Smooth muscle cell (in vitro differentiated cells): ENCODE measurements around the gene SMIM24. TPM values are rescaled to one million over a fixed set of nuclear protein-coding genes. Genes with fewer than 3 reads are reported as not detected.

Experiments used
- DNase-seq: peaks from one replicate; lab custom pipeline; 2025; ENCODE audit not compliant: unreplicated experiment; lab: John Stamatoyannopoulos, UW
- H2AFZ ChIP-seq: fragments of 200-600 bp; sonication (generic); 2 replicates; pipeline ENCODE4 v1.6.0; 2016; ENCODE audit warnings: antibody characterized with exemption, low read depth, mild to moderate bottlenecking
- H3F3A ChIP-seq: fragments of 200-600 bp; sonication (generic); 2 replicates; pipeline ENCODE4 v1.6.0; 2017; ENCODE audit warnings: antibody characterized with exemption, low read depth
- H3K27ac ChIP-seq: fragments of 200-600 bp; sonication (generic); 2 replicates; pipeline ENCODE4 v1.5.1; 2016; ENCODE audit warnings: low read depth, mild to moderate bottlenecking
- H3K27me3 ChIP-seq: fragments of 200-600 bp; sonication (generic); 2 replicates; pipeline ENCODE4 v1.6.1; 2016; ENCODE audit warnings: low read depth, mild to moderate bottlenecking
- H3K36me3 ChIP-seq: fragments of 200-600 bp; sonication (generic); 2 replicates; pipeline ENCODE4 v1.5.1; 2016; ENCODE audit warnings: low read depth
- H3K4me1 ChIP-seq: fragments of 200-600 bp; sonication (generic); 2 replicates; pipeline ENCODE4 v1.5.1; 2016; ENCODE audit warnings: low read depth
- H3K4me2 ChIP-seq: fragments of 200-600 bp; sonication (generic); 2 replicates; pipeline ENCODE4 v1.6.0; 2016; ENCODE audit warnings: mild to moderate bottlenecking
- H3K4me3 ChIP-seq: fragments of 200-600 bp; sonication (generic); 2 replicates; pipeline ENCODE4 v1.5.1; 2016; ENCODE audit warnings: mild to moderate bottlenecking
- H3K79me2 ChIP-seq: fragments of 200-600 bp; sonication (generic); 2 replicates; pipeline ENCODE4 v1.6.0; 2016; ENCODE audit warnings: low read depth, mild to moderate bottlenecking
- H3K9ac ChIP-seq: fragments of 200-600 bp; sonication (generic); 2 replicates; pipeline ENCODE4 v1.6.0; 2016; ENCODE audit warnings: low read depth
- H3K9me3 ChIP-seq: fragments of 200-600 bp; sonication (generic); replicated peaks from 2 replicates; pipeline ENCODE4 v1.5.1; 2016; ENCODE audit warnings: low read depth
- H4K20me1 ChIP-seq: fragments of 200-600 bp; sonication (generic); 2 replicates; pipeline ENCODE4 v1.6.0; 2016; ENCODE audit warnings: low read depth
- WGBS: methylation state at CpG from one replicate; pipeline ENCODE4 v1.1.7; 2016; ENCODE audit warnings: low lambda C conversion rate; 5-methylcytosine and 5-hydroxymethylcytosine counted together
- polyA plus RNA-seq: library from polyadenylated mRNA; unstranded; fragments of >200 nt; fragmentation: Nextera tagmentation; extraction: Ambion mirVana; gene quantifications from 2 replicates; pipeline ENCODE4 v1.2.1, GENCODE V29; 2016
- total RNA-seq: library from RNA; depleted of rRNA; stranded (reverse); fragments of >200 nt; gene quantifications from 2 replicates; pipeline ENCODE4 v1.2.3, GENCODE V29; 2014
- TF ChIP-seq, protein P1 (sequence below): fragments of 200-600 bp; sonication (generic); IDR thresholded peaks from 2 replicates; pipeline ENCODE4 v1.5.1; 2017; ENCODE audit warnings: borderline replicate concordance, mild to moderate bottlenecking, antibody characterized with exemption; ENCODE audit not compliant: insufficient read depth, poor library complexity, severe bottlenecking

SMIM24 gene
- total and polyA plus RNA-seq, 2 experiments from 2014 or later: 1.1 TPM; not detected in 1

DNA sequence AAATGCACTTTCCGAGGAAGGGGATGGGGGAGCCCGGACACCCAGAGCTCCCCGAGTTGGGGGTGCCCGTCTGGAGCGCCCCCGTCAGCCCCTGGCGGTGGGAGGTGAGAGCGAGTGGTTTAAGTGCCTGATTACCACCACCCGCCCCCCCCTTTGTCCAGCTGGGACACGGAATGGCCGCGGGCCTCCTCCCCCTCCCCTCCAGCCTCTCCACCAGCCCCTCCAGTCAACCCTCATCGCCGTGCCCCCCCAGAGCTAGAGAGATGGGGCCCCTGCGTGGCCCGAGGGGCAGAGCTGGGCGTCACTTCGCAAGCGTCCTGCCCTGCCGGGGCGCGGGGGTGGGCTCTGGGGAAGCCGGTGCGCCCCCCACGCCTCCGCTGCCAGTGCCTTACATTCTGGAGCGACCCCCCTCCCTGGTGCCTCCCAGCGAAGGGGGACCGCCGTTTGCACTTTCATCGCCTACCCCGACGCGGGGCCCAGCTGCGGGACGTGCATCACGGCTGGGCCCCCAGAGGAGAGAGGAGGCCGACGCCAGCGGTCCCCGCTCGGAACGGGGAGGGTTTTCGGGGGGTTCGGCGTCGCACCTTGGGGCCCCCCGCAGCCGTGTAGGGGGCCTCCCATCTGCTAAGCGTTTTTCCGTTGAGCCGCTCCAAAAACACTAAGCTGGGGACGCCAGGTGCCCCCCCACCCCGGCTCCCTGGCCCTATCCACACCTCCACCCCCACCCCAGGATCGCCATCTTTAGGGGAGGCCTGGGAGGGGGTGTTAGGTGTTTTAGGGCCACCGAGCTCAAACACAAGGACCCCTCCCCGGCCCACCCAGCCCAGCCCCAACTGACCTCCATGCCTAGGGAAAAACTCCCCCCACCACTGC is 16.4 kb downstream of the SMIM24 start:
- no peak for DNase-seq
- Histone ChIP-seq H3K79me2 (no peaks in the 10 kb centered on the region), H3K4me1 (peaks cover 18% of the 10 kb centered on the region), H3K27ac (no peak overlapping the region), H3F3A (peaks cover 8% of the 10 kb centered on the region), H2AFZ (no peak overlapping the region), H3K9me3 (no peaks in the 10 kb centered on the region), H3K4me2 (peak overlapping the region; percentile 81), H3K36me3 (no peaks in the 10 kb centered on the region), H3K4me3 (peak overlapping the region; percentile 31), H3K27me3 (no peaks in the 10 kb centered on the region), H3K9ac (peak overlapping the region; percentile 47), H4K20me1 (no peaks in the 10 kb centered on the region)
- TF ChIP-seq, protein P1, sequence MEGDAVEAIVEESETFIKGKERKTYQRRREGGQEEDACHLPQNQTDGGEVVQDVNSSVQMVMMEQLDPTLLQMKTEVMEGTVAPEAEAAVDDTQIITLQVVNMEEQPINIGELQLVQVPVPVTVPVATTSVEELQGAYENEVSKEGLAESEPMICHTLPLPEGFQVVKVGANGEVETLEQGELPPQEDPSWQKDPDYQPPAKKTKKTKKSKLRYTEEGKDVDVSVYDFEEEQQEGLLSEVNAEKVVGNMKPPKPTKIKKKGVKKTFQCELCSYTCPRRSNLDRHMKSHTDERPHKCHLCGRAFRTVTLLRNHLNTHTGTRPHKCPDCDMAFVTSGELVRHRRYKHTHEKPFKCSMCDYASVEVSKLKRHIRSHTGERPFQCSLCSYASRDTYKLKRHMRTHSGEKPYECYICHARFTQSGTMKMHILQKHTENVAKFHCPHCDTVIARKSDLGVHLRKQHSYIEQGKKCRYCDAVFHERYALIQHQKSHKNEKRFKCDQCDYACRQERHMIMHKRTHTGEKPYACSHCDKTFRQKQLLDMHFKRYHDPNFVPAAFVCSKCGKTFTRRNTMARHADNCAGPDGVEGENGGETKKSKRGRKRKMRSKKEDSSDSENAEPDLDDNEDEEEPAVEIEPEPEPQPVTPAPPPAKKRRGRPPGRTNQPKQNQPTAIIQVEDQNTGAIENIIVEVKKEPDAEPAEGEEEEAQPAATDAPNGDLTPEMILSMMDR: peak; percentile 30
- 9% methylated on average over 31 of the region's 57 CpGs for WGBS

DNA sequence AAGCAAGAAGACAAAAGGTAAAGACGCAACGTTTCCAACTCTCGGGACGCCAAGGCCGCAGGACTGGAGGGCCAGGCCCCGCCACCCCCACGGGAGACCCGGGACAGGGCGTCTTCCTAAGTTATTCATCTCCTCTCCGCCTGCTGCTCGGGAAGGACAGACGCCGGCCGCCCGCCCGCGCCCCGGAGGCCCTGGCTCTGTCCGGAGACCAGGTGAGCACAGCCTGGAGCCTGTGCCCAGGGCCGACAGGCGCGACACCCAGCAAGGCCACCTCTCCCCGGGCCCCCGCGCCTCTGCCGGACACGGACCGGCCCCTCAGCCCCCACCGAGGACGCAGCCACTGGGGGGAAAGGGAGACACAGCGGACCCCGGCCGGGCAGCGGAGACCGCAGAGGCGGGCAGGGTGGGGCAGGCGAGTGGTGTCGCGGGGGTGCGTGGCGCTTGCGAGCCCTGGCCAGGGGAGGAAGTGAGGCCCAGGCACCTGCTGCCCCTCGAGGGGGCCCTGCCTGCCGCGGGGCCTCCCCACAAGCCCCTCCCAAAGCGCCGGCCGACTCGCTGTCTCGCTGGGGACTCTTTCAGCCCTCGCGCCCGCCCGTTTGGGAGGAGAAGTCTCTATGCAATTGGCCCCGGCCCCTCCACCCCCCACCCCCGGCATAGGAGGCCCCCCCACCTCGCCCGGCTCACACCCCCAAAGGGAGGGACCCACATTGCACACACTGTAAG is 17.2 kb downstream of the SMIM24 start:
- no peaks in the 10 kb centered on the region for H3K79me2 ChIP-seq
- no peaks in the 10 kb centered on the region for H3K36me3 ChIP-seq
- TF ChIP-seq, protein P1: no peak
- peak overlapping the region; percentile 81 for H3K4me2 ChIP-seq
- H3F3A ChIP-seq: peaks cover 13% of the 10 kb centered on the region
- peak overlapping the region; percentile 53 for H3K27ac ChIP-seq
- no peaks in the 10 kb centered on the region for H3K27me3 ChIP-seq
- H4K20me1 ChIP-seq: no peaks in the 10 kb centered on the region
- no peaks in the 10 kb centered on the region for H3K9me3 ChIP-seq
- H3K4me1 ChIP-seq: peaks cover 21% of the 10 kb centered on the region
- WGBS: 17% methylated on average over 36 of the region's 58 CpGs
- no peak overlapping the region for H2AFZ ChIP-seq
- DNase-seq: no peak
- H3K9ac ChIP-seq: no peak overlapping the region
- H3K4me3 ChIP-seq: no peak overlapping the region

DNA sequence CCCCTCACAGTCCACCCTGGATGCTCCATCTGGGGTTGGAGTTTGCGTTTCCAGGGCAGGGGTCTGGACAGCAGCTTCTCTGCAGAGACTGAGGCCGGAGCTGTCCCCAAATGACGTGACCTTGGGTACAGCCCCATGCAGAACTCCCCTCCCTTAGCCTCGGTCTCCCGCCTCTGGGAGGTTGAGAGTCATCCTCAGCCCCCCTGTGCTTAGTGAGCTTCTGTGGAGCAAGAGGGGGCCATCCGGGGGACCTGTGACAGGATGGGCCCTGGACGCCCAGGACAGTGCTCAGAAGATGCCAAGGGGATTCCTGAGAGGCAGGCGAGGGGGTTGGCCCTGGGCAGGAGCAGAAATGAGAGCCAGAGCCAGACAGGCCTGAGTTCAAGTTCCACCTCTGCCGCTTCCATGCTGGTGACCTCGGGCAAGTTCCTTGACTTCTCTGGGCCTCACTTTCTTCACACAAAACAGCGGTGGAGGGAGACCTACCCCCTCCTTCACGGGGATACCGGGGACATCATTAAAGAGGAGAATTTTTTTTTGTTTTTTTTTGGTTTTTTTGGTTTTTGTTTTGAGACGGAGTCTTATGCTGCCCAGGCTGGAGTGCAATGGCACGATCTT is 20.3 kb downstream of the SMIM24 start:
- Histone ChIP-seq H3K9me3 (no peaks in the 10 kb centered on the region), H3K4me2 (peak overlapping the region; percentile 42), H3F3A (peaks cover 13% of the 10 kb centered on the region), H4K20me1 (no peaks in the 10 kb centered on the region), H3K27ac (peak overlapping the region; percentile 98), H2AFZ (no peak overlapping the region), H3K27me3 (no peaks in the 10 kb centered on the region), H3K9ac (peak overlapping the region; percentile 92), H3K36me3 (no peaks in the 10 kb centered on the region), H3K79me2 (no peaks in the 10 kb centered on the region), H3K4me1 (peaks cover 28% of the 10 kb centered on the region), H3K4me3 (no peak overlapping the region)
- TF ChIP-seq, protein P1: no peak
- no peak for DNase-seq
- 68% methylated on average over 15 of the region's 15 CpGs for WGBS
